GM21619 (cell line): ENCODE data around the gene ZNF837.
A peak's percentile ranks its signal among the peaks of the same experiment; 100 is the strongest.

ENCODE experiments used
- ATAC-seq: cut with Tn5 transposase; IDR thresholded peaks from one replicate; pipeline ENCODE4 v1.9.1; 2021; ENCODE audit not compliant: unreplicated experiment

The ZNF837 gene

DNA sequence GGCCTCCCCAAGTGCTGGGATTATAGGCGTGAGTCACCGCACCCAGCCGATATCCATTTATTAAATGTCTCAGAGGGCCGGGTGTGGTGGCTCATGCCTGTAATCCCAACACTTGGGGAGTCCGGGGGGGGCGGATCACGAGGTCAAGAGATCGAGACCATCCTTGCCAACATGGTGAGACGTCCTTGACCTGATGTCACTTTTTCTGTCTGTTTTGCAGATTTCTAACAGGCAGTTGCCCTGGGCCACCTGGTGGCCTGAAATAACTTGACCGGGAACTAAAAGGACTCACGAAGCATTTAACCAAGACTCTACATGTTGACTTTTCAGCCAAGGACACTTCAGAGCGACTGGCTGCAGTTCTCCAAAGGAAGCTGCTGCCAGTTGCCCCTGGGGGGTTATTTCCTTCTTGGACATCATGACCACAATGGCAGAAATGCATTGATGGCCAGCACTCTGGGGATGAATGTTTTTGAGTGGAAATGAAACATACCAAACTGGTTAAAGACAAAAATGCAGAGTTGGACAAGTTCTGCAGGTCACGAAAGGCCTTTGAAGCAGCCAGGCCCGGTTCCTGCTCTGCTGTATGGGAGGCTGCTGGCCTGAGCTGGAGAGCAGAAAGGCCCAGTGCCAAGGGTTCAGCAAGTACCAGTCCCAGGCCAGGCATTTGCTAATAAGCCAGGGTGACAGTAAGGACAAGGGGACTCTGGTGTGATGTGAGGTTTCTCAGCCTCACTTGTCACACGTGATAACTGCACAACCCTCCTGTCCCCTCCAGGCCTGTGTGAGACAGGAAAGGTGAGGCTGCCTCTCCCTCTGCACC lies 8.3 kb downstream of the ZNF837 start:
- ATAC-seq = no peak

DNA sequence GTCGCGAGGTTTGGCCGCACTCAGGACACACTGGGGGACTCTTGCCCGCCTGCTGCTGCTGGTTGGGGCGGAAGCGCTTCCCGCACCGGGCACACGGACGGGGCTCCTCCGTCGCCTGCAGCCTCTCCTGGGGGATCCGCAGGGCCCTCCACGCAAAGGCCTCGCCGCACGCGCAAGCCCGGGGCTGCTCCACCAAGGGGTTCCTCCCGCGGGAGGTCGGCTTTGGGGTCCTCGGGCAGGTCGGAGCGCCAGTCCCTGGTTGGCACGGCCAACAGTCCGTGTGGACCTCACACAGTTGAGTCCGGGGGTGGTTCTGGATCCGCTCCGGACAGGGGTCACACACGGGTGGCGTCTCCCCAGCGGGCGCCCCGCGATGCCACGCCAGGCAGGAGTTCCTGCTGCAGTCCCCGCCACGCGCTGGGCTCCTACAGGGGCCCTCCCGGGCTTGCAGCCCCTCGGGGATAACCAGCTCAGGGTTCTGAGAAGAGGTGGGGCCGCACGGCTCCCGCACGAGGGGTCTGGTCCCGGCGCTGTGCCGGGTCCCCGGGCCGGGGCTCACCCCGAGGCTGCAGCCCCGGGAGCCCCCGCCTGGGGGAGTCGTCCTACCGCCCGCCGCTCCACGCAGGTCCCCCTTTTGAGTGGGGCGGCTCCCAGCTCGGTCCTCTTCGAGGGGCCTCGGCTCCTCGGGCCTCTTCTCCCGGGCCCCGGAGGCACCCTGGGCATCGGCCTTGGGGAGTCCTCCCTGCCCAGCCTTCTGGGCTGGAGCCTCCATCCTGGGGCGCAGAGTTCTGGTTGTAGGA lies 12.1 kb downstream of the ZNF837 start:
- no peak for ATAC-seq

DNA sequence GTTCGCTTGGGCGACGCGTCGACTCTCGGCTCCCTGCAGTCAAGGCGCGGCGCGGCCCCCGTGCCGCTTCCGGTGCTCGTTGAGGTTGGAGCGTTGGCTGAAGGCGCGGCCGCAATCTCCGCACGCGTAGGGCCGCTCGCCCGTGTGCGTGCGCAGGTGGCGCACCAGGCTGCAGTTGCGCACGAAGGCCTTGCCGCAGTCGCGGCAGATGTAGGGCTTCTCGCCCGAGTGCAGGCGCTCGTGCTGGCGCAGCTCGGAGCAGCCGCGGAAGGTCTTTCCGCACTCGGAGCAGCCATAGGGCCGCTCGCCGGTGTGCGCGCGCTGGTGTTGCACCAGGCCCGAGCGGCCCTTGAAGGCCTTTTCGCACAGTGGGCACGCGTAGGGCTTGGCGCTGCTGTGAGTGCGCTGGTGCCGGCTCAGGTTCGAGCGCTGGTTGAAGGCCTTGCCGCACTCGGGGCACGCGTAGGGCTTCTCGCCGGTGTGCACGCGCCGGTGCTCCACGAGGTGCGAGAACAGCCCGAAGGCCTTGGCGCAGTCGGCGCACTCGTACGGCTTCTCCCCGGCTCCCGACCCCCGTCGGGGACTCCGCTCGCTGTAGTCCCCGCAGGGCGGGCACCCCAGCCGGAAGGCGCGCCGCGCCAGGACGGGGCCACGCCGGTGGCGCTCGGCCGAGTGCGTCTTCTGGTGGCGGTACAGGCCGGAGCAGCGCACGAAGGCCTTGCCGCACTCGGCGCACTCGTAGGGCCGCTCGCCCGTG lies 13.0 kb downstream of the ZNF837 start:
- no peak for ATAC-seq

DNA sequence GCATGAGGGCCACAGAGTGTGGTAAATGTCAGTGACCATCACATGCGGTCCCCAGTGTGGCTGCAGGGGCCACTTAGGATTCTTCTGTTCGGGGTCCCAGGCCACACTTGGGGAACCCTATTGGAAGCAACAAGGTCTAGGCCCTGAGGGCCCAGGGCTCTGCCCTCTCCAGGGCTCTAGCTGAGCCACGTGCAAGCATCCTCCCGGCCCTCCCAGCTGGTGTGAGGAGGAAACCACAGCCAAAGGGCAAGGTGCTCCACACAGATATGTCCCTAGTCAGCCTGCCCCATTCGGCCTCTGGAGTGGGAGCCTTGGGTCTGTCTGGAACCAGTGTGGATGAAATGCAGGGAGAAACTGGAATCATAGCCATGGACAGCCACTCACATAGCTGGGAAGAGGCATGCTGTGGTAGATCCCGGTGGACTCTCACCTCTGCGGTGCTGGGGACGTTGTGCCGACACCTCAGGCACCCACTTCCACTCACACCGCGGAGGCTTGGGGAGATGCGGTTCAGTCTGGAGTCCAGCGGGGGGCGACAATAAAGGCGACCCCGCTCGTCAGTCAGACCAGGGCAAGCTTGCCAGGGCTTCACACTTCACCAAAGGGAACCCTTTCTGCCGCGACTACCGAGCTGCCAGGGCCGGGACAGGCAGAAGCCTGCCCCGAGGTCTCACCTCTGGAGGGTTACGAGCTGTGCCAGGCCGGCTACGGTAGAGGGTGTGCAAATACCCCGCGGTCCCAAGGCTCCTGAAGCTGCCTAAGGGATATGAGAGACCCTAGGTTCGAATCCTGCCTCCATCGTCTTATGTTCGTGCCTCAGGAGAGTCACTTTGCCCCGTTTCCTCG lies 14.0 kb downstream of the ZNF837 start:
- ATAC-seq = no peak

DNA sequence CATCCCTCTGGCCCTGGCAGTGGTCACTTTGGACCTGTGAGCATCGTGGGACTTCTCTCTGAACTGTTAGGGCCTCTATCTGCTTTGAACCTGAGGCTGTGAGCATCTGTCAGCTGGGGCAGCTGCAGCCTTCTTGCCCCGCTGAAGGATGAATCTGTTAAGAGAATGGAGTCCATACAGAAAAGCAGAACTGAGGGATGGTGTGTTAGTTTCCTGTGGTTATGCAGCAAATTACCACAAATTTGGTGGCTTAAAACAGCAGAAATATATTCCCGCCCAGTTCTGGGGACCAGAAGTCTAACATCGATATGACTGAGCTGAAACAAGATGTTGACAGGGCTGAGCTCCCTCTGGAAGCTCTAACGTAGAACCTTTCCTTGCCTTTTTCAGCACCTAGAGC lies 16.7 kb downstream of the ZNF837 start:
- no peak for ATAC-seq

DNA sequence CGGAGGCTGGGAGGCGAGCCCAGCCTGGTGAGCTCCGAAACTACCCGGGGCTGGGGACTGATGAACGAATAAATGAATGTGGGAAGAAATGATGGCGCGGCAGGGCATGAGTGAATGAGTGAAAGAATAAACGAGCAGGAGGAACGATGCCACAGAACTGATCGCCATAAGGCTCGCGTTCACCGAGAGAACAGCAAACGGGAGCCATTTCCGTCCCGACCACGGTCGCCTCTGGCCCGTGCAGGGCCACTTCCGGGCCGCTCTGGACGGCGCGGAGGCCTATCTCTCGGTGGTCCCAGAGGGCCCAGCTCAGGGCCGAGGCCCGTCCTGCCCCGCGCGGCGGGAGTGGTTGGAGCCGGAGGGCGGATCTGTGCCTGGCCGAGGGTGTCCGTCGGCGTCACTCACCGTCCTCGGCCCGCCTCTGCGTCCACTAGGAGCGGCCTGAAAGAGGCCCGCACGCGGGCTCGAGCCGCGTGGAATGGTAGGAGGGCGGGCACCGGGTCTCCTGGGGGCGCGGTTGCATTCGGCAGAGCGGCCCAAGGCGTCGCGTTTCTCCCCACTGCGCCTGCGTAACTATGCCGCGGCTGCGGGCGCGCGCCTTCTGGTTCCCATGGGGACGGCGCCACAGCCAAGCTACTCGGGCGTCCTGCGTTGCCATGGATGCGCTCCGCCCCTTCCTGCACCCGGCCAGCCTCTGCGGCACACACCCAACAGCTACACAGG lies 18.4 kb downstream of the ZNF837 start, which contains the start of gene ZNF497:
TSS of gene ZNF497 (minus strand) at position 480 of the 723 bp plus-strand sequence. CDS start 5,116 bp downstream, outside the sequence.
- peak; percentile 83 for ATAC-seq

DNA sequence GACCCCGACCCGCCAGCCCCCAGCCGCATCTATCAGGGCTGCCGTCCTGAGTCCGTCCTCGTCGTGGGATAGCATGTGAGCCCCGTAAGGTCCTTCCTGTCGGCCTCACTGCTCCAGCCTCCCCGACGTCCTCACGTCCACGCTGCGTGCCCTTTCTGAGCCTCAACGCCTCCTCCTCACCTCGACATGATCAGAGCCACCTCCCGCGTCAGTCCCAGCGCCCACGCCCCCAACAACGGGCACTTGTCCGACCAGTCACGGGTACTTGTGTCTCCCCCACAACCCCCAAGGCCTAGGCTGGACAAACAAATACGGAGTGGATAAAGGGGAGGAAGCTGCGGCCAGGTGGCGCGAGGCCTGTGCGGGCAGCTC lies 18.9 kb downstream of the ZNF837 start:
- ATAC-seq = peak; percentile 16

DNA sequence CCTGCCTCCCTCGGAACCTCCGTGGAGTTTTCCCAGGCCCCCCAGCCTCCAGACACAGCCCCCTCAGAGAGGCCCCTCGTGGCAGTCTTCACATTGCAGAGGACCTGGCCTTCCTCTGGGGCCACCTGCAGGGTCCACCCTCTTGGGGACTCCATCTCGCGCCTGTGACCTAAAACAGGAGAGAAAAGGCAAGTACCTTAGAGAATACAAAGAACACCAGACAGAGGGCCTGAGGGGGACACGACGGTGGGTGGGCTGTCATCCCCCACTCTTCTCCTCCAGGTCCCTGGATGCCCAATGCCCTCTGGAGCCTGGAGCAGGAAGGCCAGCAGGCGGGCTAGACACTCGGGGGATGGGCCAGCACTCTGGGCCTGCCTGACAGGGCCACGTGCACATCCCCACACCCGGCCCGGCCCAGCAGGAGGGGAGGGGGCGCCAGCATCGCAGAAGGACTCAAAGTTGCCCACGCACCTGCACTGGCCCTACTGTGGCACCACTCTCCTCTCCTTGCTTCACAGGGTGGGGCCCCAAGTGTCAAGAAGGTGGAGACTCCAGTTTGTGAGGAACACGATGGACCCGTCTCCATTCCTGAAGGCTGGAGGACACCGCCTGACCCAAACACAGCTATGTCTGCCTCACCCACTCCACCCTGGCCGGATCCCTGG lies 23.2 kb downstream of the ZNF837 start:
- no peak for ATAC-seq

DNA sequence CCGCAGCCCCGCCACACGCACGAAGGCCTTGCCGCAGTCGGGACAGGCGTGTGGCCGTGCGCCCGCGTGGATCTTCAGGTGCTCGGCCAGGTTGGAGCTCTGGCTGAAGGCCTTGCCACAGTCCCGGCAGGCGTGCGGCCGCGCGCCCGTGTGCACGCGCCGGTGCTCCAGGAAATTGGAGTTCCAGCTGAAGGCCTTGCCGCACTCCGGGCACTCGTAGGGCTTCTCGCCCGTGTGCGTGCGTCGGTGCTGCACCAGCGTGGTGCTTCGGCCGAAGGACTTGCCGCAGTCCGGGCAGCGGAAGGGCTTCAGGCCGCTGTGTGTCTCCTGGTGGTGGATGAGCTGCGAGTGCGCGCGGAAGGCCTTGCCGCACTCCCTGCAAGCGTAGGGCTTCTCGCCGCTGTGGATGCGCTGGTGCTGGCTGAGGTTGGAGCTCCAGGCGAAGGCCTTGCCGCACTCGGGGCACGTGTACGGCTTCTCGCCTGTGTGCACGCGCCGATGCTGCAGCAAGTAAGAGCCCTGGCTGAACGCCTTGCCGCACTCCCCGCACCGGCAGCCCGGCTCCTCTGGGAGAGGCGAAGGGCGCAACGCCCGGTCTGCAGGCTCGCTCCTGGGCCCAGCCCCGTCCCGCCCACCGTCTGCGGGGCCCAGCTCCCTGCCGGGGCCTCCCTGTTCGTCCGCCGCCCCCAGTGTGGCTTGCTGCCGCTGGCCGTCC lies 23.9 kb downstream of the ZNF837 start:
- no peak for ATAC-seq

DNA sequence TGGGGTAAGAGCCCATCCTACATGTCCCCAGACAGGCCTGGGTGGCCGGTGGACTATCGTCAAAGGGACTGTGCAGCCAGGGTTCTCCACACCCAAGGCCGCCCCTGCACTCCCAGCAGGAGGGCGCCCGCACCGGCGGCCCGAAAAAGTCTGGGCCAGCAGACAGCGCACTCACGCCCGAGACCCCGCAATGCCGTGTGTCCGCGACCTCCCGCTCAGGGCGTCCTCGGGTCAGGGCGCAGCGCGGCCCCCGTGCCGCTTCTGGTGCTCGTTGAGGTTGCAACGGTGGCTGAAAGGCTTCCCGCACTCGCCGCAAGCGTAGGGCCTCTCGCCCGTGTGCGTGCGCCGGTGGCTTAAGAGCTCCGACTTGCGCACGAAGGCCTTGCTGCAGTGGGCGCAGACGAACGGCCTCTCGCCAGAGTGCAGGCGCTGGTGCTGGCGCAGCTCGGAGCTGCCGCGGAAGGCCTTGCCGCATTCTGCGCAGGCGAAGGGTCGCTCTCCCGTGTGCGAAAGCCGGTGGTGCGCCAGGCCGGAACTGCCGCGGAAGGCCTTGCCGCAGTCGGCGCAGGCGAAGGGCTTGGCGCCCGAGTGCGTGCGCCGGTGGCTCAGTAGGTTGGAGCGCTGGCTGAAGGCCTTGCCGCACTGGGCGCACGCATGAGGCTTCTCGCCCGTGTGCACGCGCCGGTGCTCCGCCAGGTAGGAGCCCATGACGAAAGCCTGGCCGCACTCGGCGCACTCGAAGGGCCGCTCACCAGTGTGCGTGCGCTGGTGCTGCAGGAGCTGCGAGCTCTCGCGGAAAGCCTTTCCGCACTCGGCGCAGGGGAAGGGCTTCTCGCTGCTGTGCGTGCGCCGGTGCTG lies 24.7 kb downstream of the ZNF837 start:
- no peak for ATAC-seq

DNA sequence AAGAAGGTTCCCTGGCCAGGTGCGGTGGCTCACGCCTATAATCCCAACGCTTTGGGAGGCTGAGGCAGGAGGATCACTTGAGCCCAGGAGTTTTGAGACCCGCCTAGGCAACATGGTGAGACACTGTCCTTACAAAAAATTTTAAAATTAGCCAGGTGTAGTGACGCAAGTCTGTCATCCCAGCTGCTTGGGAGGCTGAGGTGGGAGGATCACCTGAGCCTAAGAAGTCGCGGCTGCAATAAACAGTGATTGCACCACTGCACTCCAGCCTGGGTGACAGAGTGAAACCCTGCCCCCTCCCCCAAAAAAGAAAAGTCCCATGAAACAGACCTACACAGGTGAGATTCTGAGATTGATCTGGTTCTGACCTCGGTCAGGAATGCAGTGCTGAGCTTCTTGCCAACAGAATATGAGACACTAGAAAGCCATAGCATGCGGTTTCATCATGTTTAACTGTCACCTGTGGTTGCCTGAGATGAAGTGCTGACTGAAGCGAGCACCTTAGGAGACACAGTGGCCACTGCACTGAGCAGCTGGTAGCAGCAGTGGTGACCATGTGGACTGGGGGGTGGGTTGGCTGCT lies 25.5 kb downstream of the ZNF837 start:
- no peak for ATAC-seq

DNA sequence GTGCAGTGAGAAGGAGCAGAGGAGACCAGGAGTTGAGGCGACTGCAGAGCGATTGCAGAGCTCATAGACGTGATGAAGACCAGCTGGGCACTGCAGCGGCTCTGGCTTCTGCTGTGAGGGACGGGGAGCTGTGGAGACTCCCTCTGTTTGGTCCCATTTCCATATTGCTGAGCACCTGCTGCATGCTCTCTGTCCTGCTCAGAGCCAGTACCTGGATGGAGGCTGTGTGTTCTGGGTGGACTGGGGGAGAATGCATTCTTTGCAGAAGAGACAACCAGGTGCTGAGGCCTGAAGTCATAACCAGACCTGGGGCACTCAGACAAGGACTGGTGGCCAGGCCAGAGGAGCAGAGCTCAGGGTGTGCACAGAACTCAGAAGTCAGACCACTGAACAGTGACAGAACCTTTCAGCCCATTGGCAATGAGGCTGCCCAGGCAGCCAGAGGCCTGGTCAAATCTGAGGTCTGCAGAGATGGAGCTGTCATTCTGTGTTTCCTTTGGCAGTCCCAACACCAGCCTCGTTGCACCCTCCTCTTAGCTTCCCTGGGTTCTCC lies 26.3 kb downstream of the ZNF837 start:
- no peak for ATAC-seq

DNA sequence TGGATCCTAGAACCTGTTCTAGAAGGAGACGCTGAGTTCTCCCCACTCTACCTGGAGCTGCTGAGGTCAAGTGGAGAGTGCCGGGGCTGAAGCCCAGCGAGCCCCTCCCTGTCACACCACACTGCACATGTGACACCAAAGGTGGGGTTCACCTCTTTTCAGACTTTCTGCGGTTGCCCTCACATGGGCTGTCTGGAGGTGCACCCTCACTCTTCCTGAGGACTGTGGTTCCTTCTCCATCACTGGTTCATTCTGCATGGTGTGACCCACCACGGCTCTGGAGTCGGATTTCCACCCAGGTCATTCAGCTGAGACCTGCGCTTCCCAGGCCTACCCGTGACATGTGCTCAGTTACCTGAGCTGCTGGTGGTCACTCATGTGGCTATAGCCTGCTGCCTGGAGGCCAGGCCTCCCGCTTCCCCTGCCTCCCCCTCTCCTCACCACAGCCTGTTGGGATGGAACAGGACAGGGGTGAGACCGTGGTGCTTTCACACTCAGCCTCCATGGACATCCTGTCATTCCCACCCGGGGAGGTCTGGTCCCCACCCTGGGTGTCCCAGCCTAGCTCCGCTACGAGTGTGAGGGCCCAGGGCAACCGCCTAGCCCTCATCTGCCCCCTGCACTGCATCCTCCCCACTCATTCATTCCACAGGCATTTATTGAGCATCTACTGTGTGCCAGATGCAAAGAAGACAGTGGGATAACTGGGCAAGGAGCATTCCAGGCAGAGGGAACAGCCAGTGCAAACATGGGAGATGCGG lies 26.9 kb downstream of the ZNF837 start:
- no peak for ATAC-seq

DNA sequence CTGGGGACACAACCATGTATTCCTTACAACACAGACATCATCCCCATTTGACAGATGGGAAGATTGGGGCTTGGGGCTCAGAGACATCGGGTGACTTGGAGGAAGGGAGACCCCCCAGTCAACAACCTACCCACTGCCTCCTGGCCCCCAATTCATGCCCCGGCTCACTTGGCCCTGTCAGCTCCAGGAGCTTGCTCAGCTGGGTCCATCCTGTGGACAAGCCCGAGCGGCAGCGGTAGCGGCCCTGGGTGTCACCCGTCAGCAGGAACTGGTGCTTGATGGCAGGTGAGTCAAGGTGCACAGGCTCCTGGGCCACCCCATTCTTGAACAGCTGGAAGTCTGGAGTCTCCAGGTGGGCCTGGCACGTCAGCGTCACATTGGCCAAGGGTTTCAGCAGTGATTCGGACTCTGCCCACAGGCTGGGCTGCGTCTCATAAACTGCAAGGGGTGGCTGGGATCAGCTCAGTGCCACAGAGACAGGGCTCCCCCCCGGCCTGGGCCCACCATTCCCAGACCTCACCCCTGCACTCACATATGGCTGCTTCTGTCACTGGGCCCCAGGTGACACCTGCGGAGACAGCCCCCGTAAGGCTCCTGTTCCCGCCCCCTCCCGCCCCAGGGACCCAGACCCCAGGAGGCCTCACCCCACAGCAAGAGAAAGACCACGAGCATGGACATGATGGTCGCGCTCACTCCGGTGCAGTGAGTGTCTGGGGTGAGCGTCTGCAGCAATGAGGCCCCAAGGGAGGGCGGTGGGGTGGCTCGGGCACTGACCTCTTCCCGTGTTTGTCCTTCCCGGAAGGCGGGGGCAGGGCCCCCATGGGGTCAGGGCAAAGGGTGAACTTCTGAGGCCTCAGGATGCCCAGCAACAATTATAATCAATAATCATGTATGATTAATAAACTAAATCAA lies 27.8 kb downstream of the ZNF837 start, which contains the start of gene A1BG:
TSS of gene A1BG (minus strand) at position 733 of the 912 bp plus-strand sequence. CDS start at position 678, 55 bp downstream.
- ATAC-seq = no peak
